Mesendoderm (in vitro differentiated cells): ENCODE results near the gene WNT5B.
A peak's percentile ranks its signal among the peaks of the same experiment; 100 is the strongest.

Experiments used
- DNase-seq: peaks from one replicate; pipeline ENCODE4 v3.0.0; 2013
- H2AK5ac ChIP-seq: 2 replicates; pipeline ENCODE4 v1.6.1; 2013; ENCODE audit warnings: low read length, inconsistent platforms
- H2BK120ac ChIP-seq: 2 replicates; pipeline ENCODE4 v1.6.1; 2013; ENCODE audit warnings: low read depth, mild to moderate bottlenecking, low read length, moderate library complexity, mixed read lengths
- H2BK15ac ChIP-seq: replicated peaks from 2 replicates; pipeline ENCODE4 v1.6.1; 2013; ENCODE audit warnings: low read depth, mild to moderate bottlenecking, moderate library complexity
- H2BK5ac ChIP-seq: 2 replicates; pipeline ENCODE4 v1.6.1; 2013; ENCODE audit warnings: low read length, inconsistent platforms
- H3K18ac ChIP-seq: 2 replicates; pipeline ENCODE4 v1.6.1; 2013; ENCODE audit warnings: mild to moderate bottlenecking, low read length, mixed read lengths
- H3K23ac ChIP-seq: one replicate; pipeline ENCODE4 v1.6.1; 2013; ENCODE audit warnings: low read length
- H3K27ac ChIP-seq: 2 replicates; pipeline ENCODE4 v1.5.1; 2013; ENCODE audit warnings: low read depth, mild to moderate bottlenecking, inconsistent platforms, low read length, moderate library complexity
- H3K27me3 ChIP-seq: 2 replicates; pipeline ENCODE4 v1.6.1; 2013; ENCODE audit warnings: low read length, control low read depth, mild to moderate bottlenecking, inconsistent platforms; ENCODE audit not compliant: insufficient read depth, poor library complexity
- H3K36me3 ChIP-seq: 2 replicates; pipeline ENCODE4 v1.6.1; 2013; ENCODE audit warnings: low read length, inconsistent platforms; ENCODE audit not compliant: control insufficient read depth, insufficient read depth
- H3K4ac ChIP-seq: one replicate; pipeline ENCODE4 v1.6.1; 2013; ENCODE audit warnings: low read depth, mild to moderate bottlenecking, low read length, moderate library complexity
- H3K4me1 ChIP-seq: 2 replicates; pipeline ENCODE4 v1.6.1; 2013; ENCODE audit warnings: low read depth, low read length, inconsistent platforms; ENCODE audit not compliant: control insufficient read depth
- H3K4me2 ChIP-seq: 2 replicates; pipeline ENCODE4 v1.6.1; 2013; ENCODE audit warnings: low read length
- H3K4me3 ChIP-seq: 2 replicates; pipeline ENCODE4 v1.5.1; 2013; ENCODE audit warnings: mild to moderate bottlenecking, low read length
- H3K56ac ChIP-seq: one replicate; pipeline ENCODE4 v1.6.1; 2013; ENCODE audit warnings: low read length
- H3K79me1 ChIP-seq: 2 replicates; pipeline ENCODE4 v1.6.1; 2013; ENCODE audit warnings: low read length, inconsistent platforms
- H3K79me2 ChIP-seq: 2 replicates; pipeline ENCODE4 v1.6.1; 2013; ENCODE audit warnings: mild to moderate bottlenecking, low read length; ENCODE audit not compliant: control insufficient read depth, insufficient read depth
- H3K9ac ChIP-seq: 2 replicates; pipeline ENCODE4 v1.6.1; 2013; ENCODE audit warnings: low read length, inconsistent platforms
- H4K5ac ChIP-seq: one replicate; pipeline ENCODE4 v1.6.1; 2013; ENCODE audit warnings: low read length
- H4K8ac ChIP-seq: one replicate; pipeline ENCODE4 v1.6.1; 2013; ENCODE audit warnings: low read depth, mild to moderate bottlenecking, control low read depth, low read length, moderate library complexity
- WGBS: extraction: QIAGEN DNeasy Blood & Tissue Kit; methylation state at CpG from one replicate; pipeline ENCODE4 v1.1.7; 2013; ENCODE audit warnings: low lambda C conversion rate, missing lambda C conversion rate; ENCODE audit not compliant: insufficient coverage; ENCODE audit errors: extremely low coverage; 5-methylcytosine and 5-hydroxymethylcytosine counted together

Gene WNT5B

GRCh38 chr12:1629338-1630132 lies 504 bp downstream of the WNT5B start:
- H3K79me2 ChIP-seq: no peaks in the 10 kb centered on the region
- H2BK15ac ChIP-seq: no peak overlapping the region
- peaks cover 9% of the 10 kb centered on the region for H3K4me1 ChIP-seq
- H2BK120ac ChIP-seq: no peak overlapping the region
- no peaks in the 10 kb centered on the region for H3K79me1 ChIP-seq
- no peak overlapping the region for H4K5ac ChIP-seq
- H3K27me3 ChIP-seq: no peaks in the 10 kb centered on the region
- no peak overlapping the region for H2BK5ac ChIP-seq
- no peak overlapping the region for H3K4me3 ChIP-seq
- no peak overlapping the region for H3K23ac ChIP-seq
- H3K18ac ChIP-seq: peak overlapping the region; percentile 9
- H3K9ac ChIP-seq: peak overlapping the region; percentile 49
- H3K56ac ChIP-seq: peak overlapping the region; percentile 75
- peak overlapping the region; percentile 13 for H3K27ac ChIP-seq
- H2AK5ac ChIP-seq: no peak overlapping the region
- H4K8ac ChIP-seq: no peak overlapping the region
- peak overlapping the region; percentile 70 for H3K4me2 ChIP-seq
- peak; percentile 84 for DNase-seq
- H3K4ac ChIP-seq: no peak overlapping the region
- no peaks in the 10 kb centered on the region for H3K36me3 ChIP-seq
- WGBS: no CpG with 5 or more reads among the region's 32 CpGs

- Histone ChIP-seq H2AK5ac (no peak overlapping the region), H2BK5ac (no peak overlapping the region), H3K18ac (peak overlapping the region; percentile 9), H4K5ac (no peak overlapping the region), H3K23ac (no peak overlapping the region), H3K4me2 (peak overlapping the region; percentile 70), H3K27ac (no peak overlapping the region), H3K4ac (no peak overlapping the region), H3K56ac (peak overlapping the region; percentile 75), H3K4me3 (no peak overlapping the region), H3K79me2 (no peaks in the 10 kb centered on the region), H3K27me3 (no peaks in the 10 kb centered on the region), H3K4me1 (peaks cover 9% of the 10 kb centered on the region), H4K8ac (no peak overlapping the region), H3K79me1 (no peaks in the 10 kb centered on the region), H2BK120ac (no peak overlapping the region), H3K36me3 (no peaks in the 10 kb centered on the region), H3K9ac (peak overlapping the region; percentile 49), H2BK15ac (no peak overlapping the region)
- DNase-seq: peak; percentile 70
- no CpG with 5 or more reads among the region's 58 CpGs for WGBS
Measured at GRCh38 chr12:1630133-1630826, 1.2 kb downstream of the WNT5B start.

GRCh38 chr12:1630827-1631591 lies 2.0 kb downstream of the WNT5B start:
- H3K4me1 ChIP-seq: peaks cover 9% of the 10 kb centered on the region
- H4K5ac ChIP-seq: no peak overlapping the region
- H3K36me3 ChIP-seq: no peaks in the 10 kb centered on the region
- H3K4ac ChIP-seq: no peak overlapping the region
- H4K8ac ChIP-seq: no peak overlapping the region
- peak; percentile 80 for DNase-seq
- H2BK120ac ChIP-seq: no peak overlapping the region
- H3K27ac ChIP-seq: no peak overlapping the region
- H3K4me2 ChIP-seq: peak overlapping the region; percentile 70
- WGBS: no CpG with 5 or more reads among the region's 23 CpGs
- H3K79me1 ChIP-seq: no peaks in the 10 kb centered on the region
- H3K4me3 ChIP-seq: no peak overlapping the region
- no peak overlapping the region for H2BK15ac ChIP-seq
- no peak overlapping the region for H2BK5ac ChIP-seq
- H3K27me3 ChIP-seq: no peaks in the 10 kb centered on the region
- peak overlapping the region; percentile 75 for H3K56ac ChIP-seq
- no peak overlapping the region for H3K18ac ChIP-seq
- H3K9ac ChIP-seq: peak overlapping the region; percentile 49
- peak overlapping the region; percentile 3 for H3K23ac ChIP-seq
- no peaks in the 10 kb centered on the region for H3K79me2 ChIP-seq
- no peak overlapping the region for H2AK5ac ChIP-seq

- H3K56ac ChIP-seq: peak overlapping the region; percentile 67
- no peaks in the 10 kb centered on the region for H3K79me1 ChIP-seq
- H2BK120ac ChIP-seq: no peak overlapping the region
- WGBS: no CpG with 5 or more reads among the region's 14 CpGs
- H3K4me2 ChIP-seq: no peak overlapping the region
- H3K4ac ChIP-seq: no peak overlapping the region
- no peak overlapping the region for H2AK5ac ChIP-seq
- H3K4me3 ChIP-seq: no peak overlapping the region
- no peak overlapping the region for H3K18ac ChIP-seq
- no peaks in the 10 kb centered on the region for H3K36me3 ChIP-seq
- H3K4me1 ChIP-seq: peaks cover 9% of the 10 kb centered on the region
- no peaks in the 10 kb centered on the region for H3K27me3 ChIP-seq
- H4K5ac ChIP-seq: no peak overlapping the region
- H3K79me2 ChIP-seq: no peaks in the 10 kb centered on the region
- DNase-seq: no peak
- H2BK15ac ChIP-seq: no peak overlapping the region
- no peak overlapping the region for H2BK5ac ChIP-seq
- H3K23ac ChIP-seq: no peak overlapping the region
- no peak overlapping the region for H3K27ac ChIP-seq
- no peak overlapping the region for H4K8ac ChIP-seq
- no peak overlapping the region for H3K9ac ChIP-seq
Measured at GRCh38 chr12:1632702-1633101, 3.7 kb downstream of the WNT5B start.

- H3K9ac ChIP-seq: no peak overlapping the region
- no peak overlapping the region for H2BK120ac ChIP-seq
- H2AK5ac ChIP-seq: no peak overlapping the region
- H3K27me3 ChIP-seq: no peaks in the 10 kb centered on the region
- no peaks in the 10 kb centered on the region for H3K79me2 ChIP-seq
- no peak overlapping the region for H3K56ac ChIP-seq
- no peaks in the 10 kb centered on the region for H3K79me1 ChIP-seq
- H2BK5ac ChIP-seq: peak overlapping the region; percentile 13
- H3K27ac ChIP-seq: peak overlapping the region; percentile 24
- H3K4ac ChIP-seq: no peak overlapping the region
- peaks cover 9% of the 10 kb centered on the region for H3K4me1 ChIP-seq
- H4K5ac ChIP-seq: no peak overlapping the region
- no peak overlapping the region for H3K4me2 ChIP-seq
- no peak overlapping the region for H3K23ac ChIP-seq
- H4K8ac ChIP-seq: no peak overlapping the region
- no peak overlapping the region for H3K4me3 ChIP-seq
- no peak overlapping the region for H2BK15ac ChIP-seq
- peak; percentile 83 for DNase-seq
- no peak overlapping the region for H3K18ac ChIP-seq
- no peaks in the 10 kb centered on the region for H3K36me3 ChIP-seq
- no CpG with 5 or more reads among the region's 3 CpGs for WGBS
Measured at GRCh38 chr12:1633459-1633858, 4.4 kb downstream of the WNT5B start.
